BJ (cell line): ENCODE results near the gene LRG1. TPM values are rescaled to one million over a fixed set of nuclear protein-coding genes. Genes with fewer than 3 reads are reported as not detected.
"Not testable (repeated sequence)": the region's sequence is repeated elsewhere in the genome, so short reads cannot be mapped to it uniquely, and the experiment has no call there.

Experiments used
- CTCF ChIA-PET: fragments of 350-600 bp; formaldehyde crosslinking; extraction: SDS; loops from one replicate; lab custom pipeline; 2021; ENCODE audit warnings: antibody characterized with exemption, inconsistent platforms; lab: Yijun Ruan, JAX
- POLR2A ChIA-PET: fragments of 300-600 bp; sonication (Branson Sonifier 250); formaldehyde crosslinking; extraction: SDS; loops from one replicate; lab custom pipeline; 2021; ENCODE audit warnings: antibody characterized with exemption; lab: Charles Lee
- DNase-seq: peaks from one replicate; pipeline ENCODE4 v3.0.0-alpha.2; 2011; ENCODE audit warnings: low read depth
- H3K27me3 ChIP-seq: 2 replicates; pipeline ENCODE4 v1.6.0; 2011; ENCODE audit warnings: low read length; ENCODE audit not compliant: control insufficient read depth, insufficient read depth
- H3K36me3 ChIP-seq: 2 replicates; pipeline ENCODE4 v1.5.1; 2011; ENCODE audit warnings: low read length; ENCODE audit not compliant: control insufficient read depth, insufficient read depth
- H3K4me3 ChIP-seq: 2 replicates; pipeline ENCODE4 v1.5.1; 2011; ENCODE audit warnings: low read depth, mild to moderate bottlenecking, control low read depth, low read length
- CTCF ChIP-seq: IDR thresholded peaks from 2 replicates; pipeline ENCODE4 v1.5.1; 2011; ENCODE audit warnings: low read depth, mild to moderate bottlenecking, control low read depth, inconsistent platforms, low read length, moderate library complexity; ENCODE audit not compliant: insufficient read depth
- polyA plus RNA-seq: library from polyadenylated mRNA; depleted of rRNA; stranded (reverse); fragments of >200 nt; gene quantifications from 2 replicates; pipeline ENCODE4 v1.2.3, GENCODE V29; 2011

LRG1 gene
- polyA plus RNA-seq, 1 experiment: 0.02 TPM

- no peak for TF ChIP-seq CTCF
- ChIA-PET POLR2A (no interaction called here), CTCF (interaction anchor here (0.5 to 1.8 kb wide), 5 partner anchors 11 to 490 kb away, joined by 3 to 12 read pairs (median 5); partner anchors contain the start of gene SEMA6B)
- DNase-seq: no peak
- Histone ChIP-seq H3K4me3 (no peak overlapping the region), H3K36me3 (no peaks in the 10 kb centered on the region), H3K27me3 (no peaks in the 10 kb centered on the region)
Measured at GRCh38 chr19:4548238-4548584, 8.4 kb upstream of the LRG1 start.

GRCh38 chr19:4547303-4548237 is 7.7 kb upstream of the LRG1 start:
- no peaks in the 10 kb centered on the region for H3K27me3 ChIP-seq
- ChIA-PET CTCF (interaction anchor here (0.5 to 1.8 kb wide), 11 partner anchors 9 to 489 kb away, joined by 3 to 12 read pairs (median 4); partner anchors contain the start of gene SEMA6B), POLR2A (no interaction called here)
- DNase-seq: no peak
- H3K4me3 ChIP-seq: no peak overlapping the region
- peak; percentile 27; the same call in 1 of the 2 replicates for TF ChIP-seq CTCF
- no peaks in the 10 kb centered on the region for H3K36me3 ChIP-seq

- H3K36me3 ChIP-seq: no peaks in the 10 kb centered on the region
- POLR2A ChIA-PET: no interaction called here
- H3K27me3 ChIP-seq: peaks cover 4% of the 10 kb centered on the region
- no peak for TF ChIP-seq CTCF
- no peak for DNase-seq
- CTCF ChIA-PET: interaction anchor here (0.6 to 1.4 kb wide), 2 partner anchors 19 to 317 kb away, joined by 3 read pairs; no protein-coding TSS in a partner anchor
- H3K4me3 ChIP-seq: no peak overlapping the region
Measured at GRCh38 chr19:4543842-4544647, 4.2 kb upstream of the LRG1 start.

- H3K36me3 ChIP-seq: no peaks in the 10 kb centered on the region
- TF ChIP-seq CTCF: no peak
- peaks cover 4% of the 10 kb centered on the region for H3K27me3 ChIP-seq
- H3K4me3 ChIP-seq: no peak overlapping the region
- CTCF ChIA-PET: interaction anchor here (1.5 kb wide), 1 partner anchor 18 kb away, joined by 4 read pairs; no protein-coding TSS in a partner anchor
- DNase-seq: no peak
- POLR2A ChIA-PET: no interaction called here
Measured at GRCh38 chr19:4542896-4543841, 3.3 kb upstream of the LRG1 start.

GRCh38 chr19:4541806-4542145 is 1.9 kb upstream of the LRG1 start:
- H3K4me3 ChIP-seq, H3K36me3 ChIP-seq, POLR2A ChIA-PET, H3K27me3 ChIP-seq, DNase-seq: not testable (repeated sequence)
- CTCF ChIA-PET: interaction anchor here (0.8 to 2.6 kb wide), 2 partner anchors 18 kb away, joined by 3 to 11 read pairs; partner anchors contain the start of gene SEMA6B
